M059J (cell line): Measurements from ENCODE around the gene USP34. TPM values are rescaled to one million over a fixed set of nuclear protein-coding genes. Genes with fewer than 3 reads are reported as not detected.
"Not testable (repeated sequence)": the region's sequence is repeated elsewhere in the genome, so short reads cannot be mapped to it uniquely, and the experiment has no call there.

Experiments used
- DNase-seq: peaks from one replicate; pipeline ENCODE4 v3.0.0-alpha.2; 2012; ENCODE audit warnings: low read depth
- total RNA-seq: library from RNA; depleted of rRNA; stranded (reverse); fragments of >200 nt; shearing (Covaris generic); gene quantifications from 2 replicates; pipeline ENCODE4 v1.2.3, GENCODE V29; 2014

Gene USP34
- total RNA-seq, 1 experiment from 2014 or later: 60.7 TPM

DNA sequence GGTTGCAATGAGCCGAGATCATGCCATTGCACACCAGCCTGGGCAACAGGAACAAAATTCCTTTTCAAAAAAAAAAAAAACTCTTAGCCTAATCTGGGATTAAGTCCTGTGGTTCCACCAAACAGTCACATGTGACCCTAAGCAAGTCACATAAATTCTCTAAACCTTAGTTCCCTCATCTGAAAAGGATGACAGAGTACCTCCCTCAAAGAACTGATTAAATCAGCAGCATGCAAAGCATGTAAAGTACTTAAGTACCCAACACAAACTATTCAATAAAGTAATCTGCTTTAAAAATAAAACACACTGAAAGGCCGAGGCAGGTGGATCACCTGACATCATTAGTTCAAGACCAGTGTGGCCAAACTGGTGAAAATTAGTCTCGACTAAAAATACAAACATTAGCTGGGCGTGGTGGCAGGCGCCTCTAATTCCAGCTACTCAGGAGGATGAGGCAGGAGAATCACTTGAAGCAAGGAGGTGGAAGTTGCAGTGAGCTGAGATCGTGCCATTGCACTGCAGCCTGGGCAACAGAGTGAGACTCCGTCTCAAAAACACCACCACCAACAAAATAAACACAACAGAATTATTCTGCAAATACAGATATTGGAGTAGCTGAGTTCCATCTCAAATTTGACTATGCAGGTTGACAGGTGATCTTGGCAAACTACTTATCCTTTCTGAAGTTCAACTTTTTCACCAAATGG, 7.0 kb downstream of the USP34 start:
- peak; percentile 18 for DNase-seq

DNA sequence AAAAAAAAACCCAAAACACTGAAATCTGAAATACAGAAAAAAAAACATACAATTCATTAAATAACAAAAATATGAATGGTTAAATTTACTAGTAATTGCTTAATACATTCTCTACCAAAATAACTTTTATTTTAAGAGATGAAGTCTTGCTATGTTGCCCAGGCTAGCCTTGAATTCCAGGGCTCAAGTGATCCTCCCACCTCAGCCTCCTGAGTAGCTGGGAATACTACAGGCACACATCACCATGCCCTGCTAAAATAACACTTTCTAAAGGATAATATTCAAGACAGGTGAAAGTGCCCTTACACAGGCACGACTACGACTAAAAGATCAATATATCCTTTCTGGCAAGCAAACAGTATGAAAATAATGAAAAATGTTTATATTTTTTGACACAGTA, 9.5 kb downstream of the USP34 start:
- no peak for DNase-seq

DNA sequence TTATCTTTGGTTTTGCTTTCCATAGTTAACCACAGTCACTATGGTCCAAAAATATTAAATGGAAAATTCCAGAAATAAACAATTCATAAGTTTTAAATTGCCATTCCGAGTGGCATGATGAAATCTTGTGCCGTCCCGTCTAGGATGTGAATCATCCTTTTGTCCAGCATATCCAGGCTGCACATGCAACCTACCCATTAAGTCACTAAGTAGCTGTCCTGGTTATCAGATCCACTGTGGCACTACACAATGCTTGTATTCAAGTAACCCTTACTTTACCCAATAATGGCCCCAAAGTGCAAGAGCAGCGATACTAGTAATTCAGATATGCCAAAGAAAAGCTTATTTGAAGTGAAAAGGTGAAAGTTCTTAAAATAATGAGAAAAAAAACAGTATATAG, 10.7 kb downstream of the USP34 start:
- peak; percentile 76 for DNase-seq

DNA sequence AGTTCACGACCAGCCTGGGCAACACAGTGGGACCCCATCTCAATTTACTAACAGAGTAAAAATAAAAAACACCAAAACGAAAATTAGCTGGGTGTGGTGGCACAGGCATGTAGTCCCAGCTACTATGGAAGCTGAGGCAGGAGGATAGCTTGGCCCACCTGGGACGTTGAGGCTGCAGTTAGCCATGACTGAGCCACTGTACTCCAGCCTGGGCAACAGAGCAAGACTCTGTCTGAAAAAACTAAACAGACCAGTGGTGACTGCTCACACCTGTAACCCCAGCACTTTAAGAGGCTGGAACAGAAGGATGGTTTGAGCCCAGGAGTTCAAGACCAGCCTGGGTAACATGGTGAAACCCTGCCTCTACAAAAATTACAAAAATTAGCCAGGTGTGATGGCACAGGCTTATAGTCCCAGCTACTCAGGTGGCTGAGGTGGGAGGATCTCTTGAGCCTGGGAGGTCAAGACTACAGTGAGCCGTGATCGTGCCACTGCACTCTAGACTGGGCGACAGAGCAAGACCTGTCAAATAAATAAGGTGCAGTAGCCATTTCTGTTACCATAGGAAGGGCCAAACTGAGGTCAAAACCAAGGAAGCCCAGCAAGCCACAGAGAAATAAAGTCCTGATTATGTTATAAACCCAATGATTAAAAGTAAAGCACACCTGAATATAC, 14.0 kb downstream of the USP34 start:
- DNase-seq: no peak

DNA sequence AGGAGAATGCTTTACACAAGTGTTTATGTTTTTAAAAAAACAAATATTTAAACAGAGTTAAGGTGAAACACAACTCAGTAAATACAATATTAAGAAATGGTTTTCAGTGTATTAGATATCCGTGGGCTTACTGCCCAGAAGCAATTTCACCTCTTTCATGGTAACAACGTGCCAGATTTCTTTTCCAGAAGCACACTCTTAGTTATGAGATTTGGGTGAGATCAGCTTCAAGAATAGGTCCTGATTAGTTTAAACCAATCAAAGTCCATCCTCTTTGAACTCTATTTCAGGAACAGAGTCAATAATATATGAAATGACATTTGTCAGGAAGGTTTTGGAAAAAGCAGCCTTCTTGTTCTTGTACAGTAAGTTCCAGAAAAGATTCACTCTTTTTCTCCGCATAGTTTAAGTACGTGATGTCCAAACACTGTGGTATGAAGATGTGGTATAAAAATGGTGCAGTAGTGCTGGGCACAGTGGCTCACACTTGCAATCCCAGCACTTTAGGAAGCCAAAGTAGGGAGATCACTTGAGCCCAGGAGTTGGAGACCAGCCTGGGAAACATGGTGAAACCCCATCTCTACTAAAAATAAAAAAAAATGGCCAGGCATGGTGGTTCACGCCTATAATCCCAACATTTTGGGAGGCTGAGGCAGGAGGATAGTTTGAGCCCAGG, 14.7 kb downstream of the USP34 start:
- no peak for DNase-seq

DNA sequence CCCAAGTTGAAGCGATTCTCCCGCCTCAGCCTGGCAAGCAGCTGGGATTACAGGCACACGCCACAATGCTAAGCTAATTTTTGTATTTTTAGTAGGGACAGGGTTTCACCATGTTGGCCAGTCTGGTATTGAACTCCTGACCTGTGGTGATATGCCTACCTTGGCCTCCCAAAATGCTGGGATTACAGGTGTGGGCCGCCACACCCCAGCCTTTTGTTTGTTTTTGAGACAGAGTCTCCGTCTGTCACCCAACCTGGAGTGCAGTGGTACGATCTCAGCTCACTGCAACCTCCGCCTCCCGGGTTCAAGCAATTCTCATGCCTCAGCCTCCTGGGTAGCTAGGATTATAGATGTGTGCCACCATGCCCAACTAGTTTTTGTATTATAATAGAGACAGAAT, 15.9 kb downstream of the USP34 start:
- not testable (repeated sequence) for DNase-seq

DNA sequence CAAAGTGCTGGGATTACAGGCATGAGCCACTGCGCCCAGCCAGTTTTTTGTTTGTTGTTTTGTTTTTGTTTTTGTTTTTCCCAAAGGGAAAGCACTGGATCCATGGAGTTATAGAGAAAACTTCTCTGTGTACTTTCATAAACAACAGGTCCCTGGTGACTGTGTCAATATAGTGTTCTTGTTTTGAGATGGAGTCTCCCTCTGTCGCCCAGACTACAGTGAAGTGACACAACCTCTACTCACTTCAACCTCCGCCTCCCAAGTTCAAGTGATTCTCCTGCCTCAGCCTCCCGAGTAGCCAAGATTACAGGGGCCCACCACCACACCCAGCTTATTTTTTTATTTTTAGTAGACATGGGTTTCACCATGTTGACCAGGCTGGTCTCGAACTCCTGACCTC, 16.5 kb downstream of the USP34 start:
- DNase-seq: no peak

DNA sequence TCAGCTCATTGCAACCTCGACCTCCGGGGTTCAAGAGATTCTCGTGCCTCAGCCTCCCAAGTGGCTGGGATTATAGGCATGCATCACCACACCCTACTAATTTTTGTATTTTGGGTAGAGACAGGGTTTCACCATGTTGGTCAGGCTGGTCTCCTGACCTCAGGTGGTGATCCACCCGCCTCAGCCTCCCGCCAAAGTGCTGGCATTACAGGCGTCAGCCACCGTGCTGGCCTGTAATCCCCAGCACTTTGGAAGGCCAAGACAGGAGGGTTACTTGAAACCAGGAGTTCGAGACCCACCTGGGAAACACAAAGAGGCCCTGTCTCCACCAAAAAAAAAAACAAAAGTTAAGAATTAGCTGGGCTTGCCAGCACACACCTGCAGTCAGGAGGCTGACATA, 18.5 kb downstream of the USP34 start:
- DNase-seq: no peak

DNA sequence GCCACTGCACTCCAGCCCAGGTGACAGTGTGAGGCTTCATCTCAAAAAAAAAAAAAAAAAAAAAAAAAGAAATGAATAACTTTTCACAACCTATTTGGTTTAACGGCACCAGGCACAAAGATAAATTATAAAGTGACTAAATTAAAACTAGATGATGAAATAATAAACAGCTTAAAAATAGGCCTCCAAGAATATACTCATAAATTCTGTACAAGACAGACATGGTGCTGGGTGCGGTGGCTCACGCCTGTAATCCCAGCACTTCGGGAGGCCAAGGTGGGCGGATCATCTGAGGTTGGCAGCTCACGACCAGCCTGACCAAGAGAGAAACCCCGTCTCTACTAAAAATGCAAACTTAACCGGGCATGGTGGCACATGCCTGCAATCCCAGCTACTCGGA, 19.7 kb downstream of the USP34 start:
- DNase-seq: no peak

DNA sequence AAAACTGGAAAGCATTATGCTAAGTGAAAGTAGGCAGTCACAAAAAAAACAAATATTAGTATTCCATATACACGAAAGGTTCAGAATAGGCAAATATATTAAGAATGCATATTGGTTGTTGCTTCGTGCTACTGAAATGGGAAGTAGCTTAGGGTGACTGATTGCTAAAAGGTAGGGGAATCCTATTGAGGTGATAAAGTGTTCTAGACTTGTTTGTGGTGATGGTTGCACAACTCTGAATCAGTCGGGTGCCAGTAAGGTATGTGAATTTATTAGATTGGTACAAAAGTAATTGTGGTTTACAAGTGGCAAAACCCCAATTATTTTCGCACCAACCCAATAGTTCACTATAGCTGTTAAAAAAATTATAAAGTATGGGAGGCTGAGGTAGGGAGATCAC, 20.7 kb downstream of the USP34 start:
- no peak for DNase-seq

DNA sequence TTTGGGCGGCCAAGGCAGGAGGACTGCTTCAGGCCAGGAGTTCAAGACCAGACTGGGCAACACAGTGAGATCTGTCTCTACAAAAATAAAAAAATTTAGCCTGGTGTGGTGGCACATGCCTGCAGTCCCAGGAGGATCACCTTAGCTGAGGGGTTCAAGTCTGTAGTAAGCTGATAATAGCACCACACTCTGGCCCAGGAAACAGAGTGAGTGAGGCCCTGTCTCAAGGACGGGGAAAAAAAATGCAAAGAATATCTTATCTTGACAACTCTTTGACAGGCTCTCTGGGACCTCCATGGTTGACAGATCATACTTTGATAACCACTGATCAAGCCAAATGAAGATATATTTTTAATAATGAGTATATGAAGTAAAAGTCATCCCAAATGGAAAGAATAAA, 22.7 kb downstream of the USP34 start:
- DNase-seq: no peak

DNA sequence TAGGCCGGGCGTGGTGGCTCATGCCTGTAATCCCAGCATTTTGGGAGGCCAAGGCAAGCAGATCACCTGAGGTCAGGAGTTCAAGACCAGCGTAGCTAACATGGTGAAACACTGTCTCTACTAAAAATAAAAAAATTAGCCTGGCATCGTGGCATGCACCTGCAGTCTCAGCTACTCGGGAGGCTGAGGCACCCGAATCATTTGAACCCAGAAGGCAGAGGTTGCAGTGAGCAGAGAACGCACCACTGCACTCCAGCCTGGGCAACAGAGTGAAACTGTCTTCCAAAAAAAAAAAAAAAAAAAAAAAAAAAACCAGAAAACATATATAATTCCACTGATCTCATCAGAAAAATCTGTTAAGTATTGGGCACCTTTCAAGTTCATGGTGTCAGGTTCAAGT, 23.9 kb downstream of the USP34 start:
- not testable (repeated sequence) for DNase-seq

DNA sequence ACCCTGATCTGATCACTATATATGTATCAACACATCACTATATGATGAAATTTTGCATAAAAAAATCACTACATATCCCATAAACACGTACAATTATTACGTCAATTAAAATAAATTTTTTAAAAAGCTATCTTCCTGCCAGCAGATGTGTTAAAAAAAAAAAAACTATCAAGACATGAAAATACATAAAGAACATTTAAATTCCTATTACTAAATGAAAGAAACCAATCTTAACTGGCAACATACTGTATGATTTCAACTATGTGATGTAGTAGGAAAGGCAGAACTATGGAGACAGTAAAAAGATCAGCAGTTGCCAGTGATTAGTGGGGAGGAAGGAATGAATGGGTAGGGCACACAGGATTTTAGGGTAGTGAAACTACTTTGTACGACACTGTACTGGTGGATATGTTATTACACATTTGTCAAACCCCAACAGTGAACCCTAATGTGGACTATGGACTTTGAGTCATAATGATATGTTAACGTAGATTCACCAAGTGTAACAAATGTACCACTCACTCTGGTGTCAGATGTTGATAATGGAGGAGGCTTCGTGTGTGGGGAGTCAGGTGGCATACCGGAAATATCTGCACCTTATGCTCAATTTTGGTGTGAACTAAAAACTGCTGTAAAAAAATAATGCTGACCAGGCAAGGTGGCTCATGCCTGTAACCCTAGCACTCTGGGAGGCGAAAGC, 27.4 kb downstream of the USP34 start:
- DNase-seq: no peak

DNA sequence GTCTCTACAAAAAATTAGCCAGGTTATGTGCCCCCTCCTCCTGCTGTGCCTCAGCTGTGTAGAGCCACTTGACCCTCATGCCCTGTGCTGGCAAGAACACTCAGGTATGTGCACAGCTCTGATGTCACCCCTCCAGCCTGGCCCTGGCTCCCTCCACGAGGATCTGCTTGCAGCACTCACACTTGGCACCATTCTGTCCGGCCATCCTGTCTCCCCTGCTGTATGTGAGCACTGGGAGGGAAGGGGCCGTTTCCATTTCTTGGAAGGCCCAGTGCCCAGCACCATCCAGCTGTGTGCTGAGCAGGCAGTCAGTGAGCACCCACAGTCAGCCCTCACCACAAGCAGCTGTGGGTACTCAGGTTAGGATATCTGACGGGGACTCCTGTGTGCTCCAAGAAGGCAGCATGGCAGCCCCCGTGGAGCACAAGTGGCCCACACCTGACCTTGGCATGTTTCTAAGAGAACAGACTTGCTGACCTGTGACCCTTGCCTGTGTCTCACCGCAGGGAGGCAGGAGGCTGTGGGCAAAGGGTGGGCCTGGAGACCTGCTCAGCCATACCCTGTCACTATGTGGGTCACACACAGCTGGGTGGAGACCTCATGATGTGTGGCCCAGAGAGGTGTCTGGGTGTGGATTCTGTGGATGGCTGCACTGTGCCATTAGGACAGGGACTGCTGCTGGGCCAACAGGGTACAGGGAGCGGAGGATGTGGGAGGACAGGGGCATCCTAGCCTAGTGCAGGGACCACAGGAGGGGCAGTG, 31.5 kb downstream of the USP34 start:
- no peak for DNase-seq

DNA sequence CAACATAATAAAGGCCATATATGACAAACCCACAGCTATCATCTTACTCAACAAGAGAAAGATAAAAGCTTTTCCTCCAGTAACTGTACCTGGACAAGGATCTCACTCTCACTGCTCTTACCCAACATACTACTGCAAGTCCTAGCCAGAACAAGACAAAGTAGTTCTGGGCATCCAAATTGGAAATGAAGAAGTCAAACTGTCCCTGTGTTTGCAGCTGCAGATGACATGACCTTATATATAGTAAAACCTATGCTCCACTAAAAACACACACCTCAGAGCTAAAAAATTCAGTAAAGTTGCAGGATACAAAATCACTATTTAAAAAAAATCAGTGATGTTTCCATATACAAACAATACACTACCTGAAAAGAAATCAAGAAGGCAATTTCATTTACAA, 32.2 kb downstream of the USP34 start:
- DNase-seq: no peak

DNA sequence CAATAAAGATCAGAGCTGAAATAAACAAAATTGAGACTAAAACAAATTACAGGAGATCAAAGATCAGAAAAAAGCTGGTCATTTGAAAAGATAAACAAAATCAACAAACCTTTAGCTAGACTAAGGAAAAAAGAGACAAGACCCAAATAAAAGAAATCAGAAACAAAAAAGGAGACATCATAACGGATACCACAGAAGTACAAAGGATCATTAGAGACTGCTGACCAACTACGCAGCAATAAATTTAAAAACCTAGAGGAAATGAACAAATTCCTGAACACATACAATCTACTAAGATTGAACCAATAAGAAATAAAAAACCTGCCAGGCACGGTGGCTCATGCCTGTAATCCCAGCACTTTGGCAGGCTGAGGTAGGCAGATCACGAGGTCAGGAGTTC, 33.7 kb downstream of the USP34 start:
- DNase-seq: no peak

DNA sequence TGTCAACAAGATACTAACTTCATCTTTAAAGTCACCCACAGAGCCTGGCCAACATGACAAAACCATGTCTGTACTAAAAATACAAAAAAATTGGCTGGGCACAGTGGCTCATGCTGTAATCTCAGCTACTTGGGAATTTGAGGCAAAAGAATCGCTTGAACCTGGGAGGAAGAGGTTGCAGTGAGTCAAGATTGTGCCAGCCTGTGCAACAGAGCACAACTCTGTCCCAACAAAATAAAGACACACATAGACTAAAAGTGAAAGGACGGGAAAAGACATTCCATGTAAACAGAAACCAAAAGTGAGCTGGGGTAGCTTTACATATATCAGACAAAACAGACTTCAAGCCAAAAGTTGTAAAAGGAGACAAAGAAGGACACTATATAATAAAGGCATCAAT, 34.8 kb downstream of the USP34 start:
- no peak for DNase-seq

DNA sequence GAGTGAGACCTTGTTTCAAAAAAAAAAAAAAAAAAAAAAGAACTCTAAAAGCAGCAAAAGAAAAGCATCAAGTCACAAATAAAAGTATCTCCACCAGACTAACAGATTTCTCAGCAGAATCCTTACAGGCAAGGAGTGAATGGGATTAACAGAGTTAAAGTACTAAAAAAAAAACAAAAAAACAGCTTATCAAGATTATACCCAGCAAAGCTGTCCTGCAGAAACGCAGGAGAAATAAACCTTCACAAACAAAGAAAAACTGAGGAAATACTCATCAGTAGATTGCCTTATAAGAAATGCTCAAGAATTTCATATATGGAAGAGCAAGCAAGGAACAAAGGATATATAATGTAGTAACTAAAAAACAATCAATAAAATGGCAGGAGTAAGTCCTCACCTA, 35.6 kb downstream of the USP34 start:
- no peak for DNase-seq

DNA sequence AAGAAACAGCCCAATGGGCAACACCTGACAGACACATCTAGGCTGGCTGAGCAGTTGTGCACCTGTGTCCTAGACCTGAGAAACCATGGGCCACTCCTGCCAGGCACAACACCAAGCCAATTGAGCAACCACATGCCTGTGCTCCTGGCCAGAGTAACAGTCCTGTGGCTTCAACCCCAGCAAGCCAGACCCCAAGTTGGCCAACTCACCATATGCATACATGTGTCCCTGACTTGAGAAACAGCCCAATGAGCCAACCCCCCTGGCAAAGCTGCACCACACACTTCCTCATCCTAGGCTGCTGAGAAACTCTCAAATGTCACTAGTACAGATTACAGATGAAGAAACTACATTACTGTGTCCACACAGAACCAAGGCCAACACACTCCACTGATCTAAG, 36.6 kb downstream of the USP34 start:
- DNase-seq: no peak

DNA sequence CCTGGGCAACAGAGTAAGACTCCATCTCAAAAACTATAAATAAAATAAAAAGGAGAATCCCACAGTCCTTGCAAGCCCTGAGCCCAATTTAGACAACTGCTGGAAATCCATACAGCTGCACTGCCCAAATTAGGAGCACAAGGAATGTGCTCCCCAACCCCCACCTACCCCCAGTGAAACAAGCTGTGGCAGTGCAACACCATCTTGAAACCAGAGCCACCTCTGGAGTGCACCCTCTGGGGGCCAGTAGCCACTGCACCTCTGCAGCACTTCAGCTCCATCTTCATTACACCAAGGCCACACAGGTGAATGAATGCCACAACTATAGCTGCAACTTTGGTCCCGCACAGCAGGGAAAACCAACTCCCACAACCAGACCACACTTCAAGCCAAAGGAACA, 37.3 kb downstream of the USP34 start:
- no peak for DNase-seq

DNA sequence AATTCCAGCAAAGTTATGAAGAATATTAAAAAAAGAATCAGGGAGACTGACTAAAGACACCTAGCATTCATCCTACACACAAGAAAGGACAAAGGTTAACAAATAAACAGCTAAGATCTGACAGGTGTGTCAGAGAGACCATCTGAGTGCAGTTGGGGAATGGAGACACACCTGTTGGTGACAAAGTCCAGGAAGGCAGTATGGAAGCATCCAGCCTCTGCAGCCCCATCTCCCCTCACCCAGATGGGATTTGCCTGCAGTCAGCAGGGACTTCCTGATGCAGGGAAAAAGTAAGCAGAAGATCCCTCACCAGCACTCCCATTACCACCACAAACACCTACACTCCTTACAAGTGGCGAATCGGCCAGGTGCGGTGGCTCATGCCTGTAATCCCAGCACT, 37.9 kb downstream of the USP34 start:
- DNase-seq: no peak

DNA sequence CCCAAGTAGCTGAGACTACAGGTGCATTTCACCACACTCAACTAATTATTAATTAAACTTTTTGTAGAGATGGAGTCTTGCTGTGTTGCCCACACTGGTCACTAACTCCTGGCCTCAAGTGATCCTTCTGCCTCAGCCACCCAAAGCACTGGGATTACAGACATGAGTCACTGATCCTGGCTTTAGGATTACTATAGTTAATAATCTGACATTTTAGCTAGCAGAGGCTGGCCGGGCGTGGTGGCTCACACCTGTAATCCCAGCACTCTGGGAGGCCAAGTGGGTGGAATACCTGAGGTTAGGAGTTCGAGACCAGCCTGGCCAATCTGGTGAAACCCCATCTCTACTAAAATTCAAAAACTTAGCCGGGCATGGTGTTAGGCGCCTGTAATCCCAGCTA, 39.5 kb downstream of the USP34 start:
- no peak for DNase-seq
